HCT116 (cell line): ENCODE data around the gene TCEA2. TPM values are rescaled to one million over a fixed set of nuclear protein-coding genes. Genes with fewer than 3 reads are reported as not detected.

ENCODE experiments used
- ATAC-seq: fragments of 200-7000 bp; cut with Tn5 transposase; 2 replicates; pipeline ENCODE4 v1.9.1; 2020; ENCODE audit warnings: mild to moderate bottlenecking, moderate library complexity
- BruUV-seq: library from RNA; stranded (reverse); fragments of 400-500 nt; replicated peaks from 2 replicates; lab custom pipeline; 2021; lab: Mats Ljungman, UMichigan
- CTCF ChIA-PET: fragments of 300-600 bp; sonication (Branson Sonifier 250); formaldehyde crosslinking; loops from one replicate; lab custom pipeline; 2021; ENCODE audit warnings: antibody characterized with exemption; lab: Charles Lee
- POLR2A ChIA-PET: fragments of 300-600, 350-600 bp; sonication (Branson Sonifier 250); formaldehyde crosslinking; loops from one replicate; lab custom pipeline; 2021; ENCODE audit warnings: antibody characterized with exemption; lab: Charles Lee
- RAD21 ChIA-PET, 2 experiments: fragments of 300-600 bp; sonication (Branson Sonifier 250); formaldehyde crosslinking; loops; one replicate each; lab custom pipeline; 2023; ENCODE audit warnings: low total read pairs in 2 of 2; ENCODE audit not compliant: uncharacterized antibody in 2 of 2, unreplicated experiment in 2 of 2, low non-redundant PET in 1 of 2; lab: Charles Lee
- DNase-seq: peaks from one replicate; pipeline ENCODE4 v3.0.0-alpha.2; 2010; ENCODE audit warnings: low read depth, low spot score
- H2AFZ ChIP-seq: fragments of 200-600 bp; shearing (Covaris generic), sonication (generic); 2 replicates; pipeline ENCODE4 v1.6.1; 2017; ENCODE audit warnings: low read depth, mixed run types, mixed read lengths, antibody characterized with exemption, low read length; ENCODE audit not compliant: poor library complexity, severe bottlenecking
- H3K27ac ChIP-seq: 2 replicates; pipeline ENCODE4 v1.5.1; 2012; ENCODE audit warnings: low read depth, low read length
- H3K27me3 ChIP-seq: fragments of 200-600 bp; sonication (generic); 2 replicates; pipeline ENCODE4 v1.6.1; 2016; ENCODE audit warnings: mixed run types, low read length, mixed read lengths; ENCODE audit not compliant: insufficient read depth
- H3K36me3 ChIP-seq, 2 experiments: fragments of 200-500 bp in 1 of 2; fragments of 200-600 bp in 1 of 2; sonication (Bioruptor generic) in 1 of 2; sonication (generic) in 1 of 2; 2 replicates each; pipeline versions ENCODE4 v1.5.1 to v1.6.1; 2014 to 2016; ENCODE audit warnings: low read length in 2 of 2, inconsistent platforms in 1 of 2, mixed read lengths in 1 of 2, mixed run types in 1 of 2; ENCODE audit not compliant: insufficient read depth in 2 of 2, control insufficient read depth in 1 of 2
- H3K4me1 ChIP-seq, 2 experiments: fragments of 200-600 bp in 1 of 2; sonication (generic) in 1 of 2; 2 replicates each; pipeline versions ENCODE4 v1.5.1 to v1.6.1; 2012 to 2017; ENCODE audit warnings: low read length in 2 of 2, inconsistent platforms in 1 of 2, mild to moderate bottlenecking in 1 of 2, mixed read lengths in 1 of 2, mixed run types in 1 of 2, moderate library complexity in 1 of 2; ENCODE audit not compliant: insufficient read depth in 2 of 2, control insufficient read depth in 1 of 2
- H3K4me2 ChIP-seq: fragments of 200-600 bp; sonication (generic); 2 replicates; pipeline ENCODE4 v1.6.1; 2017; ENCODE audit warnings: mixed run types, low read length, mixed read lengths
- H3K4me3 ChIP-seq, 2 experiments: fragments of 200-600 bp in 1 of 2; sonication (generic) in 1 of 2; replicated peaks in 1 of 2; 2 replicates each; pipeline ENCODE4 v1.5.1; 2011 to 2016; ENCODE audit warnings: low read length in 2 of 2, control low read depth in 1 of 2, low read depth in 1 of 2, mild to moderate bottlenecking in 1 of 2, mixed read lengths in 1 of 2, mixed run types in 1 of 2
- H3K79me2 ChIP-seq: fragments of 200-600 bp; sonication (generic); 2 replicates; pipeline ENCODE4 v1.6.1; 2017; ENCODE audit warnings: mild to moderate bottlenecking, mixed run types, low read length, moderate library complexity, mixed read lengths; ENCODE audit not compliant: insufficient read depth
- H3K9ac ChIP-seq: fragments of 200-600 bp; sonication (generic); 2 replicates; pipeline ENCODE4 v1.6.1; 2016; ENCODE audit warnings: low read length, mixed read lengths
- H3K9me2 ChIP-seq: fragments of 200-600 bp; sonication (generic), shearing (Covaris generic); 2 replicates; pipeline ENCODE4 v1.6.1; 2017; ENCODE audit warnings: mixed run types, mild to moderate bottlenecking, moderate library complexity; ENCODE audit not compliant: insufficient read depth
- H3K9me3 ChIP-seq, 2 experiments: fragments of 200-500 bp in 1 of 2; fragments of 200-600 bp in 1 of 2; sonication (Bioruptor generic) in 1 of 2; sonication (generic) in 1 of 2; 2 replicates each; pipeline ENCODE4 v1.6.1; 2014 to 2017; ENCODE audit warnings: low read length in 2 of 2, mixed read lengths in 2 of 2, inconsistent platforms in 1 of 2, low read depth in 1 of 2, mild to moderate bottlenecking in 1 of 2, mixed run types in 1 of 2, moderate library complexity in 1 of 2; ENCODE audit not compliant: control insufficient read depth in 1 of 2, insufficient read depth in 1 of 2
- H4K20me1 ChIP-seq: fragments of 200-600 bp; sonication (generic), shearing (Covaris generic); 2 replicates; pipeline ENCODE4 v1.6.1; 2017; ENCODE audit warnings: mixed run types, mild to moderate bottlenecking, moderate library complexity; ENCODE audit not compliant: insufficient read depth
- CBX3 ChIP-seq: IDR thresholded peaks from 2 replicates; pipeline ENCODE4 v1.6.1; 2012; ENCODE audit warnings: low read depth
- CTCF ChIP-seq, 3 experiments: fragments of 200-600 bp in 1 of 3; sonication (generic) in 1 of 3; IDR thresholded peaks in 2 of 3; conservative IDR thresholded peaks in 1 of 3; 2 replicates each; pipeline ENCODE4 v1.5.1; 2012 to 2017; ENCODE audit warnings: low read depth in 2 of 3, low read length in 2 of 3, antibody characterized with exemption in 1 of 3, borderline replicate concordance in 1 of 3, control low read depth in 1 of 3, mild to moderate bottlenecking in 1 of 3, mixed read lengths in 1 of 3, mixed run types in 1 of 3, moderate library complexity in 1 of 3; ENCODE audit not compliant: insufficient read depth in 1 of 3
- EGR1 ChIP-seq: IDR thresholded peaks from 2 replicates; pipeline ENCODE4 v1.6.1; 2012; ENCODE audit warnings: low read depth
- ELF1 ChIP-seq: IDR thresholded peaks from 2 replicates; pipeline ENCODE4 v1.6.1; 2012; ENCODE audit warnings: low read depth, borderline replicate concordance
- FOSL1 ChIP-seq: IDR thresholded peaks from 2 replicates; pipeline ENCODE4 v1.6.1; 2012; ENCODE audit warnings: low read depth
- POLR2A ChIP-seq: IDR thresholded peaks from 2 replicates; pipeline ENCODE4 v1.7.0; 2011; ENCODE audit warnings: borderline replicate concordance; ENCODE audit not compliant: insufficient read depth, insufficient read length; ENCODE audit errors: extremely low read depth
- POLR2AphosphoS5 ChIP-seq: IDR thresholded peaks from 2 replicates; pipeline ENCODE4 v1.6.1; 2011; ENCODE audit warnings: mild to moderate bottlenecking, low read depth, low read length, moderate library complexity
- REST ChIP-seq: IDR thresholded peaks from 2 replicates; pipeline ENCODE4 v1.6.1; 2012; ENCODE audit warnings: low read depth
- TCF7L2 ChIP-seq: IDR thresholded peaks from 2 replicates; pipeline ENCODE4 v1.7.0; 2011; ENCODE audit warnings: borderline replicate concordance, inconsistent platforms; ENCODE audit not compliant: insufficient read depth, insufficient read length; ENCODE audit errors: extremely low read depth
- ZBTB33 ChIP-seq: IDR thresholded peaks from 2 replicates; pipeline ENCODE4 v1.6.1; 2011; ENCODE audit warnings: mild to moderate bottlenecking, low read length, moderate library complexity; ENCODE audit not compliant: insufficient replicate concordance; ENCODE audit errors: extremely low read depth
- ZFX ChIP-seq: fragments of 450-650 bp; IDR thresholded peaks from 2 replicates; pipeline ENCODE4 v1.6.1; 2017
- ZNF274 ChIP-seq: fragments of 200-500 bp; sonication (Bioruptor generic); IDR thresholded peaks from 2 replicates; pipeline ENCODE4 v1.6.1; 2014; ENCODE audit warnings: mild to moderate bottlenecking, low read depth, low read length, inconsistent platforms
- intact Hi-C: fragments of 100-400 bp; cut with micrococcal nuclease; formaldehyde crosslinking; loops from 2 replicates; pipeline ENCODE4 v1.10.0; 2022
- total RNA-seq: library from RNA; stranded (reverse); gene quantifications from one replicate; pipeline ENCODE4 v1.2.1, GENCODE V29; 2021; ENCODE audit not compliant: unreplicated experiment
- TF ChIP-seq, protein P1 (sequence below): IDR thresholded peaks from 2 replicates; pipeline ENCODE4 v1.6.1; 2012

The TCEA2 gene
- total RNA-seq, 1 experiment from 2014 or later: 29.7 TPM

DNA sequence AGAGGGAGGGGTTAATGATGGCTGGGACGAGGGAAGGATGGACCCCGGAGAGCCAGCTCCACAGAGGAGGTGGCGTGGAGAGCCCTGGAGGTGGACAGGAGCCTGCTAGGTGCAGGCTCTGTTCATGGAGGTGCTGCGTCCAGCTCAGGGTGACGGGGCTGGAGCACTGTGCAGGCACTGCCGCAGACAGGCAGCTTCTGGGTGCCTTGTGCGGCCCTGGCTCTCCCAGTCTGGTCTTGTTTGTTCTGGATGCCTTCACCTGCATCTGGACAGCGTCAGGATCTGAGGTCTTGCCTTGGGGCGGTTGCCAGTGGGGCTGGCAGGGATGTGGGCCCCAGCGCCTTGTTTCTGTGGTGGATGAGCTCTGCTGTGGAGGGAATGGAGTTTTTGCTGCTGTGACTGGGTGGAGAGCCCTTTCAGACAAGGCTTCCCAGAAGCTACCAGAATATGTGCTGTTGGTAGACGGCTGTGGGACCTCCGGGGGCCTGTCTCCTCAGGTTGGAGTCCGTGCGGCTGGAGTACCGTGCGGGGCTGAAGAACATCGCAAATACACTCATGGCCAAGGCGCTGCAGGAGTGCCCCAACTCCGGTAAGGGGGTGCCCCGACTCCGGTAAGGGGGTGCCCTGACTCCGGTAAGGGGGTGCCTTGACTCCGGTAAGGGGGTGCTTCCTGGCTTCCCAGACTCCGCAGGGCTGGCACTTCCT, 34.9 kb upstream of the TCEA2 start:
- ATAC-seq (peak; percentile 29; the same call in 1 of the 2 replicates), DNase-seq (no peak)
- Histone ChIP-seq H4K20me1 (no peaks in the 10 kb centered on the region), H3K79me2 (no peaks in the 10 kb centered on the region), H3K9me2 (no peaks in the 10 kb centered on the region), H3K36me3 (peaks cover 23 to 30% of the 10 kb centered on the region in 2 experiments; a peak in 3 of 4 replicates), H3K27ac (no peak overlapping the region), H3K27me3 (no peaks in the 10 kb centered on the region), H3K4me3 (no peak overlapping the region), H3K4me2 (no peak overlapping the region), H3K9me3 (no peaks in the 10 kb centered on the region), H3K4me1 (no peaks in the 10 kb centered on the region), H2AFZ (no peak overlapping the region), H3K9ac (no peak overlapping the region)
- BruUV-seq: no TSS peak
- ChIA-PET RAD21 (no interaction called here), POLR2A (no interaction called here), CTCF (no interaction called here)
- intact Hi-C loops: no loop called here
- TF ChIP-seq ELF1 (no peak), FOSL1 (no peak), TCF7L2 (no peak), ZNF274 (no peak), ZFX (no peak), POLR2AphosphoS5 (no peak), ZBTB33 (no peak), EGR1 (no peak), POLR2A (no peak), CBX3 (no peak), CTCF (IDR thresholded peaks at IDR 0.05 in 2 of 3, conservative IDR thresholded peaks at IDR 0.05 in 1 of 3; ENCODE audit: borderline replicate concordance in 1 of 3, insufficient read depth in 1 of 3, low read depth in 2 of 3, low read length in 2 of 3) (no peak), REST (no peak)
- TF ChIP-seq, protein P1, sequence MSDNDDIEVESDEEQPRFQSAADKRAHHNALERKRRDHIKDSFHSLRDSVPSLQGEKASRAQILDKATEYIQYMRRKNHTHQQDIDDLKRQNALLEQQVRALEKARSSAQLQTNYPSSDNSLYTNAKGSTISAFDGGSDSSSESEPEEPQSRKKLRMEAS: no peak
